Left forelimb (tissue), 1 donor: Measurements from ENCODE around the gene TXNIP.

Experiments used
- DNase-seq: peaks from one replicate; pipeline ENCODE4 v3.0.0-alpha.2; 2018; ENCODE audit warnings: low spot score

The TXNIP gene

GRCh38 chr1:146010126-146010738 lies 13.9 kb upstream of the TXNIP start:
- DNase-seq: no peak

- no peak for DNase-seq
Measured at GRCh38 chr1:146007489-146008133, 11.2 kb upstream of the TXNIP start.

- DNase-seq: no peak
Measured at GRCh38 chr1:146001709-146002108, 5.3 kb upstream of the TXNIP start.

GRCh38 chr1:145999321-146000024 lies 3.1 kb upstream of the TXNIP start:
- no peak for DNase-seq

GRCh38 chr1:145997718-145998023 lies 1.3 kb upstream of the TXNIP start:
- DNase-seq: no peak

- no peak for DNase-seq
Measured at GRCh38 chr1:145997016-145997717, 788 bp upstream of the TXNIP start.

- no peak for DNase-seq
Measured at GRCh38 chr1:145995964-145996432, 381 bp downstream of the TXNIP start.

GRCh38 chr1:145995148-145995881 lies 1.1 kb downstream of the TXNIP start:
- DNase-seq: no peak

- no peak for DNase-seq
Measured at GRCh38 chr1:145994391-145995120, 1.8 kb downstream of the TXNIP start.

- no peak for DNase-seq
Measured at GRCh38 chr1:145993618-145994390, 2.6 kb downstream of the TXNIP start.

GRCh38 chr1:145992958-145993617 lies 3.3 kb downstream of the TXNIP start:
- DNase-seq: no peak

GRCh38 chr1:145992502-145992936 lies 3.9 kb downstream of the TXNIP start:
- DNase-seq: no peak

GRCh38 chr1:145991735-145992412 lies 4.5 kb downstream of the TXNIP start:
- DNase-seq: no peak

- no peak for DNase-seq
Measured at GRCh38 chr1:145990249-145990855, 6.0 kb downstream of the TXNIP start.

- no peak for DNase-seq
Measured at GRCh38 chr1:145988773-145989172, 7.6 kb downstream of the TXNIP start.

GRCh38 chr1:145987926-145988325 lies 8.5 kb downstream of the TXNIP start:
- no peak for DNase-seq

- no peak for DNase-seq
Measured at GRCh38 chr1:145986551-145986950, 9.8 kb downstream of the TXNIP start.

GRCh38 chr1:145985502-145986439 lies 10.6 kb downstream of the TXNIP start:
- DNase-seq: no peak
